PC-3 (cell line): ENCODE data around the gene SAE1.

ENCODE experiments used
- EZH2 ChIP-seq: fragments of 300-600 bp; sonication (generic); IDR thresholded peaks from one replicate; pipeline ENCODE4 v1.6.1; 2017; ENCODE audit warnings: antibody characterized with exemption, mild to moderate bottlenecking, low read length; ENCODE audit not compliant: unreplicated experiment
- TF ChIP-seq, protein P1 (sequence below): fragments of 300-600 bp; sonication (generic); conservative IDR thresholded peaks from 2 replicates; pipeline ENCODE4 v1.5.1; 2017; ENCODE audit warnings: antibody characterized with exemption, low read depth, mild to moderate bottlenecking, low read length

DNA sequence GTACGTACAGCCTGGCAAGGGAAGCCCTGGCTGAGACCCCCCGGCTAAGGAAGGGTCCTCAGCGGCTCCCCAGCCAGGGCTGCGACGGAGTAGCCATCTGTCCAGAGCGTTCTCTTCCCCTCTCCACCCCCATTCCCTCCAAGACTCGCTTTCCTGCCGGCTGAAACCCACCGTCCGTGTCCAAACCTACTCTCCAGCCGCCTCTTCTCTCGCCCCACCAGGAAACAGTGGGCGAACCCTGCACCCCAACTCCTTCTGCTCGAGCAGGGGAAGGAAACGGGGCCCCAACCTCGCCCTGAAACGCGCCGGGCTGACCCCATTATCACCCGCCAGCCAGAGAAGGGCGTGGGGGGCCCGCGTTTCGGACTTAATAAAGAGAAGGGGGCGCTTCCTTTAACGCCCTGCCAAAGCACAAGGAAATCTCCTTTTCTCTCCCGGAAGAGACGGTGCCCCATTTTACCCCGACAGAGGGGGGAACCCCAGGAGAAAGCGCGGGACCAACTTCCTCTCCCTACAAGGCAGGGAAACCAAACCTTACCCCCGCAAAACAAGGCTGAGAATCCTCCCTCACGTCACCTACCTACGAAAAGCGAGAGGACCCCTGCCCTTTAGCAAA, 19.5 kb upstream of the SAE1 start:
- TF ChIP-seq, protein P1, sequence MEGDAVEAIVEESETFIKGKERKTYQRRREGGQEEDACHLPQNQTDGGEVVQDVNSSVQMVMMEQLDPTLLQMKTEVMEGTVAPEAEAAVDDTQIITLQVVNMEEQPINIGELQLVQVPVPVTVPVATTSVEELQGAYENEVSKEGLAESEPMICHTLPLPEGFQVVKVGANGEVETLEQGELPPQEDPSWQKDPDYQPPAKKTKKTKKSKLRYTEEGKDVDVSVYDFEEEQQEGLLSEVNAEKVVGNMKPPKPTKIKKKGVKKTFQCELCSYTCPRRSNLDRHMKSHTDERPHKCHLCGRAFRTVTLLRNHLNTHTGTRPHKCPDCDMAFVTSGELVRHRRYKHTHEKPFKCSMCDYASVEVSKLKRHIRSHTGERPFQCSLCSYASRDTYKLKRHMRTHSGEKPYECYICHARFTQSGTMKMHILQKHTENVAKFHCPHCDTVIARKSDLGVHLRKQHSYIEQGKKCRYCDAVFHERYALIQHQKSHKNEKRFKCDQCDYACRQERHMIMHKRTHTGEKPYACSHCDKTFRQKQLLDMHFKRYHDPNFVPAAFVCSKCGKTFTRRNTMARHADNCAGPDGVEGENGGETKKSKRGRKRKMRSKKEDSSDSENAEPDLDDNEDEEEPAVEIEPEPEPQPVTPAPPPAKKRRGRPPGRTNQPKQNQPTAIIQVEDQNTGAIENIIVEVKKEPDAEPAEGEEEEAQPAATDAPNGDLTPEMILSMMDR, result no peak
- TF ChIP-seq EZH2, result no peak
